Heart right ventricle (tissue), 16 donors: ENCODE measurements around the gene NACC1. TPM values are rescaled to one million over a fixed set of nuclear protein-coding genes. Genes with fewer than 3 reads are reported as not detected.
A peak's percentile ranks its signal among the peaks of the same experiment; 100 is the strongest.

ENCODE experiments used
- ATAC-seq, 8 donors: fragments of 200-7000 bp; cut with Tn5 transposase; one replicate each; pipeline ENCODE4 v1.9.1; 2020; ENCODE audit warnings: mild to moderate bottlenecking in 8 of 8, moderate library complexity in 8 of 8, moderate number of reproducible peaks in 1 of 8
- DNase-seq, 2 donors: peaks; one replicate each; pipeline ENCODE4 v3.0.0-alpha.2; 2020
- H3K27ac ChIP-seq, 10 donors: fragments of 200-600 bp; sonication (generic) in 2 of 10; one replicate each; pipeline versions ENCODE4 v1.5.0 to v1.8.0; 2020 to 2022; ENCODE audit warnings: mild to moderate bottlenecking in 3 of 10
- H3K27me3 ChIP-seq, 7 donors: fragments of 200-600 bp; one replicate each; pipeline ENCODE4 v1.8.0; 2021 to 2022; ENCODE audit warnings: mild to moderate bottlenecking in 2 of 7
- H3K36me3 ChIP-seq, 9 donors: fragments of 200-600 bp; sonication (generic) in 1 of 9; one replicate each; pipeline versions ENCODE4 v1.5.0 to v1.8.0; 2020 to 2022; ENCODE audit warnings: mild to moderate bottlenecking in 2 of 9
- H3K4me1 ChIP-seq, 9 donors: fragments of 200-600 bp; sonication (generic) in 1 of 9; one replicate each; pipeline versions ENCODE4 v1.5.0 to v1.8.0; 2020 to 2022; ENCODE audit warnings: mild to moderate bottlenecking in 4 of 9
- H3K4me3 ChIP-seq, 10 donors: fragments of 200-600 bp; sonication (generic) in 2 of 10; one replicate each; pipeline versions ENCODE4 v1.5.0 to v1.8.0; 2020 to 2022; ENCODE audit warnings: mild to moderate bottlenecking in 7 of 10, moderate library complexity in 2 of 10
- H3K9me3 ChIP-seq, 11 donors: fragments of 200-600 bp in 10 of 11; sonication (generic) in 2 of 11; one replicate each; pipeline versions ENCODE4 v1.5.0 to v1.8.0; 2013 to 2022; ENCODE audit warnings: mild to moderate bottlenecking in 2 of 11, control low read depth in 1 of 11, moderate library complexity in 1 of 11
- WGBS, 2 donors: extraction: QIAGEN DNeasy Blood & Tissue Kit; methylation state at CpG; one replicate each; pipeline ENCODE4 v1.1.7; 2013; ENCODE audit warnings: inconsistent platforms in 1 of 2; 5-methylcytosine and 5-hydroxymethylcytosine counted together
- intact Hi-C, 10 donors: fragments of 100-400 bp; cut with DNase I; formaldehyde crosslinking; loops; one replicate each; pipeline versions ENCODE4 v1.11.1 to v1.14.2; 2022
- polyA plus RNA-seq, 2 donors: library from polyadenylated mRNA; stranded (reverse); fragments of 200-250 nt; gene quantifications; one replicate each; pipeline ENCODE4 v1.2.3, GENCODE V29; 2013
- total RNA-seq, 10 donors: library from RNA; stranded (reverse); fragmentation: NEBNext Ultra II Directional in 3 of 10; extraction: Animal tissue kit (Norgen Biotek cat#: 25700) in 3 of 10; gene quantifications; one replicate each; pipeline versions ENCODE4 v1.2.1 to v1.2.4, GENCODE V29; 2021 to 2023
- TF ChIP-seq, protein P1 (sequence below), 9 donors: fragments of 200-600 bp; sonication (generic) in 2 of 9; IDR thresholded peaks; one replicate each; pipeline versions ENCODE4 v1.5.0 to v1.8.0; 2021 to 2022; ENCODE audit warnings: antibody characterized with exemption in 9 of 9, mild to moderate bottlenecking in 5 of 9, moderate library complexity in 1 of 9
- donor health status: Arrhythmogenic right ventricular cardiomyopathy.
- donor health status: ischemic (EF 13 %, LVEDD 7.1; RV severe dilation, severe dysfunction).
- donor health status: healthy with polysubstance abuse.
- donor health status: DM: no; HTN: yes; CAD: no.
- donor health status: DM: no; HTN: no; CAD: no.
- donor health status: ischemic (EF 25% LVEDD 6.9; RV normal size, moderate dysfunction).
- donor health status: ischemic (EF 25% LVEDD 5.7; RV mildly dilated, moderate dysfunction).
- donor health status: healthy.
- donor health status: DM: yes; HTN: yes; CAD: no.
- donor health status: Ischemic cardiomyopathy.
- donor health status: ischemic (EF 35%, LVEDD 5.7; RV mildly dilated, moderate dysfunction).
- donor health status: nonischemic (EF 11% LVEDD 7.7; RV severe dilation, severe dysfunction).
- donor health status: DM: yes; HTN: yes; CAD: no.
- donor health status: PGD.
- donor health status: ischemic (EF 29% LVEDD 5.4; RV normal size, mild dysfunction).
- donor health status: nonischemic (EF 23%, LVEDD 6.1; RV moderate dilation, normal function).

The NACC1 gene
- total and polyA plus RNA-seq, 12 donors = 23.9 to 58.0 (median 33.0) TPM

- H3K36me3 ChIP-seq = peaks cover 0 to 64% (median 0%) of the 10 kb centered on the region in 9 donors
- peak overlapping the region; percentile 60 to 95 (median 80) for H3K27ac ChIP-seq
- H3K27me3 ChIP-seq = no peaks in the 10 kb centered on the region
- no peak overlapping the region for H3K4me3 ChIP-seq
- TF ChIP-seq, protein P1, sequence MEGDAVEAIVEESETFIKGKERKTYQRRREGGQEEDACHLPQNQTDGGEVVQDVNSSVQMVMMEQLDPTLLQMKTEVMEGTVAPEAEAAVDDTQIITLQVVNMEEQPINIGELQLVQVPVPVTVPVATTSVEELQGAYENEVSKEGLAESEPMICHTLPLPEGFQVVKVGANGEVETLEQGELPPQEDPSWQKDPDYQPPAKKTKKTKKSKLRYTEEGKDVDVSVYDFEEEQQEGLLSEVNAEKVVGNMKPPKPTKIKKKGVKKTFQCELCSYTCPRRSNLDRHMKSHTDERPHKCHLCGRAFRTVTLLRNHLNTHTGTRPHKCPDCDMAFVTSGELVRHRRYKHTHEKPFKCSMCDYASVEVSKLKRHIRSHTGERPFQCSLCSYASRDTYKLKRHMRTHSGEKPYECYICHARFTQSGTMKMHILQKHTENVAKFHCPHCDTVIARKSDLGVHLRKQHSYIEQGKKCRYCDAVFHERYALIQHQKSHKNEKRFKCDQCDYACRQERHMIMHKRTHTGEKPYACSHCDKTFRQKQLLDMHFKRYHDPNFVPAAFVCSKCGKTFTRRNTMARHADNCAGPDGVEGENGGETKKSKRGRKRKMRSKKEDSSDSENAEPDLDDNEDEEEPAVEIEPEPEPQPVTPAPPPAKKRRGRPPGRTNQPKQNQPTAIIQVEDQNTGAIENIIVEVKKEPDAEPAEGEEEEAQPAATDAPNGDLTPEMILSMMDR (IDR thresholded peaks at IDR 0.05) = no peak
- WGBS, 2 donors = 73 to 86% methylated on average over 10 of the region's 10 CpGs
- H3K9me3 ChIP-seq = no peaks in the 10 kb centered on the region
- ATAC-seq = no peak
- H3K4me1 ChIP-seq = peaks cover 39 to 78% (median 58%) of the 10 kb centered on the region in 9 donors
- DNase-seq = no peak
- intact Hi-C loops = loop anchor here in 3 of 10 donors (2.0 to 5.0 kb wide), 3 partner anchors 106 to 113 kb away; no protein-coding TSS in a partner anchor
Measured at GRCh38 chr19:13090511-13091231, 27.4 kb upstream of the NACC1 start.

GRCh38 chr19:13091400-13092157 is 26.5 kb upstream of the NACC1 start:
- H3K4me1 ChIP-seq = peaks cover 41 to 78% (median 65%) of the 10 kb centered on the region in 9 donors
- intact Hi-C loops = loop anchor here in 8 of 10 donors (2.0 to 5.0 kb wide), 6 partner anchors 23 to 114 kb away; no protein-coding TSS in a partner anchor
- no peaks in the 10 kb centered on the region for H3K9me3 ChIP-seq
- no peaks in the 10 kb centered on the region for H3K27me3 ChIP-seq
- peak overlapping the region in 1 of 10 donors; percentile 1 for H3K4me3 ChIP-seq
- H3K27ac ChIP-seq = peak overlapping the region; percentile 43 to 95 (median 88)
- peak; percentile 64 to 77 for DNase-seq
- TF ChIP-seq, protein P1 (IDR thresholded peaks at IDR 0.05) = no peak
- WGBS, 2 donors = 57 to 68% methylated on average over 25 of the region's 25 CpGs
- peak; percentile 22 to 69 (median 55) for ATAC-seq
- H3K36me3 ChIP-seq = peaks cover 0 to 60% (median 0%) of the 10 kb centered on the region in 9 donors

DNA sequence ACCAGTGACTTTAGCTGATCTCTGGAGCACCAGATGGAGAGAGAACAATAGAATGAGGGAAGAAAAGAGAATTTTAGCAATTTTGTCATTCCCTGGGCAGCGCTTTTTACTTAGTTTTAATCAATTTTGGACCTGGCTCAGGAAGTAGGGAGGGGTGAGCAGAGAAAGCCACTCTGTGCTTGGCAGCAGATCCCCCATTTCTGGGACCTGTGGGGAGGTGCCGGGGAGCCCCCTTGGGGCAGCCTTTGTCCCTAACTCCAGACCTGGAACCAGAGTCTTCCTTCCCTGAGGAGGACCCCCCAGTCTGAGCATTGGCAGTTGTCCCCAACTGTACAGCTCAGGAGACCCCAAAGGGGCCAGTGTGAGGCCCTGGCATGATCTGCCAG is 25.9 kb upstream of the NACC1 start:
- Histone ChIP-seq H3K4me3 (no peak overlapping the region), H3K4me1 (peaks cover 43 to 82% (median 70%) of the 10 kb centered on the region in 9 donors), H3K27me3 (no peaks in the 10 kb centered on the region), H3K27ac (peak overlapping the region; percentile 43 to 95 (median 88)), H3K9me3 (no peaks in the 10 kb centered on the region), H3K36me3 (peaks cover 0 to 54% (median 0%) of the 10 kb centered on the region in 9 donors)
- 66 to 80% methylated on average over 2 of the region's 2 CpGs for WGBS, 2 donors
- ATAC-seq (no peak), DNase-seq (no peak)
- TF ChIP-seq, protein P1 (IDR thresholded peaks at IDR 0.05) = no peak
- intact Hi-C loops = loop anchor here in 7 of 10 donors (2.0 to 5.0 kb wide), 6 partner anchors 23 to 115 kb away; no protein-coding TSS in a partner anchor

DNA sequence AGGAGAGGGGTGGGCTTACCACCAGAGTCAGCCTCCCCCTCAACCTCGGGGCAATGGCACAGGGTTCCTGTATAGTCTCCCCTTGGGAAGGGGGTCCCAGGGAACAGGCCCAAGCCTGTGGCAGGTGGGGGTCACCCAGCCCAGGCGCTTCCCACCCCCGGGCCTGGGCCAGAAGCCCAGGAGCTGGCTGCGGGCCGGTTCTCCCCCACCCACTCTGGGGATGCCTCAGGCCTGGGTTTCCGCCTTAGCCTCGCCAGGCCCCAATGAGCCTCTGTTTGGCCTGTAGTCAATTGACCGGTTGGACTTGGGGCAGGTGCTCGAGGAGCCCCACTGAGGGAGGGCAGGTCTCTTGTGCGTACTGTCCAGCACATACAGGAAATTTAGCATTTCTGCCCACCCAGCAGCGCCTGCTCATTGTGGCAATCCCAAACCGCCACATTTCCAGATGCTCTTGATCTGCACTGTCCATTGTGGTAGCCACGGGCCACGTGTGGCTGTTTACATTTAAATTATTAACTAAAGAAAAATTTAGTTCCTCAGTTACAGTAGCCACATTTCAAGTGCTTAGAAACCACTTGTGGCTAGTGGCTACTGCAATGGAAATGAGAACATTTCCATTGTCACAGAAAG is 25.3 kb upstream of the NACC1 start:
- WGBS, 2 donors = 63 to 68% methylated on average over 14 of the region's 14 CpGs
- Histone ChIP-seq H3K4me3 (no peak overlapping the region), H3K9me3 (no peaks in the 10 kb centered on the region), H3K36me3 (peaks cover 0 to 48% (median 0%) of the 10 kb centered on the region in 9 donors), H3K27ac (peak overlapping the region; percentile 43 to 95 (median 88)), H3K27me3 (no peaks in the 10 kb centered on the region), H3K4me1 (peaks cover 43 to 88% (median 76%) of the 10 kb centered on the region in 9 donors)
- intact Hi-C loops = loop anchor here in 8 of 10 donors (1.0 to 5.0 kb wide), 7 partner anchors 24 to 115 kb away; no protein-coding TSS in a partner anchor
- ATAC-seq = peak in 1 of 8 donors; percentile 22
- DNase-seq = no peak
- TF ChIP-seq, protein P1 (IDR thresholded peaks at IDR 0.05) = no peak
